GM19025 (cell line): ENCODE data around the gene AZU1.

Experiments
- ATAC-seq: cut with Tn5 transposase; IDR thresholded peaks from one replicate; pipeline ENCODE4 v1.9.1; 2021; ENCODE audit warnings: mild to moderate bottlenecking, low read depth, moderate library complexity; ENCODE audit not compliant: unreplicated experiment

Gene AZU1

GRCh38 chr19:796692-797527, 30.7 kb upstream of the AZU1 start, which contains the start of gene PTBP1:
TSS of gene PTBP1 (plus strand) at chr19:797452. CDS start at chr19:797498, 46 bp downstream.
- ATAC-seq = peak; percentile 72

- peak; percentile 35 for ATAC-seq
Observed at GRCh38 chr19:797528-798414, 29.9 kb upstream of the AZU1 start.

- ATAC-seq = no peak
Observed at GRCh38 chr19:798415-799075, 29.1 kb upstream of the AZU1 start.

- no peak for ATAC-seq
Observed at GRCh38 chr19:799076-799881, 28.4 kb upstream of the AZU1 start.

GRCh38 chr19:800360-801029, 27.1 kb upstream of the AZU1 start:
- no peak for ATAC-seq

GRCh38 chr19:801030-801860, 26.4 kb upstream of the AZU1 start:
- ATAC-seq = no peak

- no peak for ATAC-seq
Observed at GRCh38 chr19:801861-802497, 25.7 kb upstream of the AZU1 start.

GRCh38 chr19:802498-803098, 25.0 kb upstream of the AZU1 start:
- ATAC-seq = no peak

- ATAC-seq = no peak
Observed at GRCh38 chr19:803099-803561, 24.5 kb upstream of the AZU1 start.

- ATAC-seq = no peak
Observed at GRCh38 chr19:803686-804418, 23.8 kb upstream of the AZU1 start.

- no peak for ATAC-seq
Observed at GRCh38 chr19:804419-805165, 23.0 kb upstream of the AZU1 start.

GRCh38 chr19:805166-805551, 22.5 kb upstream of the AZU1 start:
- ATAC-seq = no peak

GRCh38 chr19:805600-806550, 21.8 kb upstream of the AZU1 start:
- no peak for ATAC-seq

- ATAC-seq = no peak
Observed at GRCh38 chr19:806815-807421, 20.7 kb upstream of the AZU1 start.
